Transverse colon (tissue), 4 donors: Measurements from ENCODE around the gene BGN. TPM values are rescaled to one million over a fixed set of nuclear protein-coding genes. Genes with fewer than 3 reads are reported as not detected.

ENCODE experiments used
- DNase-seq: peaks from one replicate; pipeline ENCODE4 v3.0.0-alpha.2; 2019
- H3K27ac ChIP-seq, 4 donors: fragments of 200-600 bp; sonication (generic); 2 replicates each; pipeline ENCODE4 v1.5.1; 2016 to 2018; ENCODE audit warnings: inconsistent platforms in 4 of 4
- H3K27me3 ChIP-seq: fragments of 200-600 bp; sonication (generic); 2 replicates; pipeline ENCODE4 v1.5.1; 2017; ENCODE audit warnings: inconsistent platforms
- H3K36me3 ChIP-seq, 4 donors: fragments of 200-600 bp; sonication (generic); 2 replicates each; pipeline ENCODE4 v1.5.1; 2017 to 2019; ENCODE audit warnings: inconsistent platforms in 4 of 4
- H3K4me1 ChIP-seq, 4 donors: fragments of 200-600 bp; sonication (generic); 2 replicates each; pipeline ENCODE4 v1.5.1; 2017 to 2020; ENCODE audit warnings: inconsistent platforms in 4 of 4
- H3K4me3 ChIP-seq, 4 donors: fragments of 200-600 bp; sonication (generic); 1 replicate in 1 of 4; 2 replicates in 3 of 4; pipeline versions ENCODE4 v1.5.1 to v1.6.1; 2017 to 2019; ENCODE audit warnings: inconsistent platforms in 4 of 4
- H3K9me3 ChIP-seq, 2 donors: fragments of 200-600 bp; sonication (generic); 2 replicates each; pipeline ENCODE4 v1.5.1; 2017 to 2019; ENCODE audit warnings: inconsistent platforms in 2 of 2
- EP300 ChIP-seq: sonication (generic); formaldehyde crosslinking; IDR thresholded peaks from one replicate; pipeline ENCODE4 v1.6.1; 2017; ENCODE audit warnings: antibody characterized with exemption, low read depth
- POLR2A ChIP-seq: fragments of 450-650 bp; IDR thresholded peaks from one replicate; pipeline ENCODE4 v1.6.1; 2016; ENCODE audit warnings: antibody characterized with exemption, mild to moderate bottlenecking, moderate library complexity
- POLR2AphosphoS5 ChIP-seq, 3 donors: sonication (generic); formaldehyde crosslinking; IDR thresholded peaks; one replicate each; pipeline ENCODE4 v1.6.1; 2016; ENCODE audit warnings: antibody characterized with exemption in 3 of 3
- WGBS, 2 donors: methylation state at CpG; one replicate each; pipeline ENCODE4 v1.1.5; 2018; ENCODE audit warnings: low coverage in 1 of 2; 5-methylcytosine and 5-hydroxymethylcytosine counted together
- in situ Hi-C, 4 donors: fragments of 200-750 bp; cut with MboI; loops; one replicate each; pipeline versions ENCODE4 v1.15.0 to v1.15.1; 2017; ENCODE audit warnings: low sequenced_read_pairs in 3 of 4, low pct_ligation_motif_present in 1 of 4, low pct_unique_long_range_greater_than_20kb in 1 of 4
- intact Hi-C: fragments of 100-400 bp; cut with DNase I; formaldehyde crosslinking; loops from one replicate; pipeline ENCODE4 v1.15.1; 2023; ENCODE audit warnings: low total_unique reads
- total RNA-seq, 4 donors: library from RNA; depleted of rRNA; stranded (reverse); fragments of >200 nt; gene quantifications; one replicate each; pipeline ENCODE4 v1.1.0, GENCODE V29; 2016
- TF ChIP-seq, protein P1 (sequence below), 5 experiments: fragments of 200-600 bp in 3 of 5; fragments of 450-650 bp in 2 of 5; sonication (generic) in 3 of 5; IDR thresholded peaks; 1 replicate in 2 of 5; 2 replicates in 3 of 5; pipeline ENCODE4 v1.5.1; 2016 to 2017; ENCODE audit warnings: antibody characterized with exemption in 5 of 5, inconsistent platforms in 3 of 5, mild to moderate bottlenecking in 2 of 5, moderate library complexity in 1 of 5

The BGN gene
- total RNA-seq, 4 donors from 2014 or later, result 3.8 to 67.1 (median 10.5) TPM

- TF ChIP-seq POLR2AphosphoS5 (IDR thresholded peaks at IDR 0.05) (no peak), EP300 (no peak), POLR2A (no peak)
- TF ChIP-seq, protein P1, sequence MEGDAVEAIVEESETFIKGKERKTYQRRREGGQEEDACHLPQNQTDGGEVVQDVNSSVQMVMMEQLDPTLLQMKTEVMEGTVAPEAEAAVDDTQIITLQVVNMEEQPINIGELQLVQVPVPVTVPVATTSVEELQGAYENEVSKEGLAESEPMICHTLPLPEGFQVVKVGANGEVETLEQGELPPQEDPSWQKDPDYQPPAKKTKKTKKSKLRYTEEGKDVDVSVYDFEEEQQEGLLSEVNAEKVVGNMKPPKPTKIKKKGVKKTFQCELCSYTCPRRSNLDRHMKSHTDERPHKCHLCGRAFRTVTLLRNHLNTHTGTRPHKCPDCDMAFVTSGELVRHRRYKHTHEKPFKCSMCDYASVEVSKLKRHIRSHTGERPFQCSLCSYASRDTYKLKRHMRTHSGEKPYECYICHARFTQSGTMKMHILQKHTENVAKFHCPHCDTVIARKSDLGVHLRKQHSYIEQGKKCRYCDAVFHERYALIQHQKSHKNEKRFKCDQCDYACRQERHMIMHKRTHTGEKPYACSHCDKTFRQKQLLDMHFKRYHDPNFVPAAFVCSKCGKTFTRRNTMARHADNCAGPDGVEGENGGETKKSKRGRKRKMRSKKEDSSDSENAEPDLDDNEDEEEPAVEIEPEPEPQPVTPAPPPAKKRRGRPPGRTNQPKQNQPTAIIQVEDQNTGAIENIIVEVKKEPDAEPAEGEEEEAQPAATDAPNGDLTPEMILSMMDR (IDR thresholded peaks at IDR 0.05), result no peak
- Histone ChIP-seq H3K27ac (no peak overlapping the region), H3K27me3 (peaks cover 38% of the 10 kb centered on the region), H3K9me3 (no peaks in the 10 kb centered on the region), H3K4me3 (no peak overlapping the region), H3K4me1 (no peaks in the 10 kb centered on the region), H3K36me3 (no peaks in the 10 kb centered on the region)
- 78% methylated on average over 19 of the region's 21 CpGs; no CpG with 5 or more reads in 1 of the 2 donors for WGBS, 2 donors
- intact Hi-C loops (no loop called here), in situ Hi-C loops (loop anchor here in 1 of 4 donors (25.0 kb wide), 1 partner anchor 557 kb away; no protein-coding TSS in a partner anchor)
- DNase-seq, result no peak
Measured at GRCh38 chrX:153519569-153520286, 24.9 kb downstream of the BGN start.

GRCh38 chrX:153520287-153520917 is 25.6 kb downstream of the BGN start:
- no peaks in the 10 kb centered on the region for H3K9me3 ChIP-seq
- in situ Hi-C loops, result loop anchor here in 1 of 4 donors (25.0 kb wide), 1 partner anchor 558 kb away; no protein-coding TSS in a partner anchor

GRCh38 chrX:153521034-153521433 is 26.3 kb downstream of the BGN start:
- Histone ChIP-seq H3K4me1 (no peaks in the 10 kb centered on the region), H3K9me3 (no peaks in the 10 kb centered on the region), H3K27ac (no peak overlapping the region), H3K4me3 (no peak overlapping the region), H3K36me3 (no peaks in the 10 kb centered on the region), H3K27me3 (peaks cover 38% of the 10 kb centered on the region)
- no peak for TF ChIP-seq EP300
- in situ Hi-C loops (loop anchor here in 1 of 4 donors (25.0 kb wide), 1 partner anchor 559 kb away; no protein-coding TSS in a partner anchor), intact Hi-C loops (no loop called here)
- DNase-seq, result no peak
- whole genome bisulfite sequencing, 2 donors, result 64% methylated on average over 7 of the region's 9 CpGs; no CpG with 5 or more reads in 1 of the 2 donors

More at GRCh38 chrX:153520287-153520917, 25.6 kb downstream of the BGN start:
- 83% methylated on average over 7 of the region's 7 CpGs; no CpG with 5 or more reads in 1 of the 2 donors for WGBS, 2 donors
- TF ChIP-seq POLR2AphosphoS5 (IDR thresholded peaks at IDR 0.05) (no peak), EP300 (no peak), POLR2A (no peak)
- TF ChIP-seq, protein P1 (IDR thresholded peaks at IDR 0.05), result no peak
- Histone ChIP-seq H3K4me3 (no peak overlapping the region), H3K36me3 (no peaks in the 10 kb centered on the region), H3K27ac (no peak overlapping the region), H3K4me1 (no peaks in the 10 kb centered on the region), H3K27me3 (peaks cover 38% of the 10 kb centered on the region)
- intact Hi-C loops, result no loop called here
- no peak for DNase-seq

DNA sequence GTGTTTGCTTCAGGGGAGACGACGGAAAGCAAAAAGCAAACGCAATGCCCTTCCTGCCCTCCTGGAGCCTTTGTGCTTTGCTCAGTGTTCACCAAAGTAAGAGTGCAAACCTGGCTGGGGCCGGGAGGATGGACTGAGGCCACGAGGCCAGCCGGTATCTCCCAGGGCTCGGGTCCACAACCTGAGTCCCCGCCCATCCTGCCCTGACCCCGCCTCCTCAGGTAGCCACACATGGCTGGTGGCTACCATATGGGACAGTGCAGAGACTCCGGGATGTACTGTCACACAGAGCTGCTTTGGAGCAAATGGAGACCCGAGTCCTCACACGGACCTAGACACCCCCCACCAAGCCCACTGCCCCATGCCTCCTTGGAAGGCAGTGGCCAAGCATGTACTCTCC is 27.5 kb downstream of the BGN start:
- no peak overlapping the region for H3K4me3 ChIP-seq
- intact Hi-C loops, result no loop called here
- WGBS, 2 donors, result 66% methylated on average over 12 of the region's 12 CpGs; no CpG with 5 or more reads in 1 of the 2 donors
- H3K9me3 ChIP-seq, result no peaks in the 10 kb centered on the region
- no peak for DNase-seq
- no peak for TF ChIP-seq POLR2A
- TF ChIP-seq, protein P1 (IDR thresholded peaks at IDR 0.05), result no peak
- peaks cover 35% of the 10 kb centered on the region for H3K27me3 ChIP-seq
- H3K4me1 ChIP-seq, result no peaks in the 10 kb centered on the region
- no peak overlapping the region for H3K27ac ChIP-seq
- H3K36me3 ChIP-seq, result no peaks in the 10 kb centered on the region
- in situ Hi-C loops, result loop anchor here in 1 of 4 donors (25.0 kb wide), 1 partner anchor 560 kb away; no protein-coding TSS in a partner anchor
